Stimulated activated CD4-positive, alpha-beta T cell treated with anti-CD3 and anti-CD28 coated beads, Interleukin-12 subunit alpha, Interleukin-12 subunit beta, amount 100 ng/mL, for 4 hours (primary cell): ENCODE data around the gene RCOR1.

ENCODE experiments used
- DNase-seq: peaks from one replicate; pipeline ENCODE4 v3.0.0-alpha.2; 2020

The RCOR1 gene

GRCh38 chr14:102779574-102780315, 187.3 kb downstream of the RCOR1 start:
- DNase-seq: no peak
